Endothelial cell of umbilical vein (primary cell): Measurements from ENCODE around the gene MSL1. TPM values are rescaled to one million over a fixed set of nuclear protein-coding genes. Genes with fewer than 3 reads are reported as not detected.

ENCODE experiments used
- BruUV-seq: library from RNA; stranded (reverse); fragments of 400-500 nt; replicated peaks from 2 replicates; lab custom pipeline; 2021; lab: Mats Ljungman, UMichigan
- CTCF ChIA-PET: fragments of 300-600, 350-600 bp; sonication (Branson Sonifier 250); formaldehyde crosslinking; loops from one replicate; lab custom pipeline; 2021; ENCODE audit warnings: antibody characterized with exemption, inconsistent platforms; lab: Charles Lee
- POLR2A ChIA-PET: fragments of 300-600, 350-600 bp; sonication (Branson Sonifier 250); formaldehyde crosslinking; loops from one replicate; lab custom pipeline; 2021; ENCODE audit warnings: antibody characterized with exemption, inconsistent platforms; lab: Charles Lee
- DNase-seq: peaks from one replicate; pipeline ENCODE4 v3.0.0-alpha.2; 2011; ENCODE audit warnings: low read depth, low spot score
- FAIRE-seq: peaks from 2 replicates; lab custom pipeline; 2011; peaks lifted over from hg19 to GRCh38; lab: Jason Lieb, UNC
- H2AFZ ChIP-seq: 2 replicates; pipeline ENCODE4 v1.6.0; 2012; ENCODE audit warnings: low read depth, low read length, control low read depth, inconsistent platforms
- H3K27ac ChIP-seq: 2 replicates; pipeline ENCODE4 v1.5.1; 2011; ENCODE audit warnings: low read depth, mild to moderate bottlenecking, control low read depth, low read length, moderate library complexity; ENCODE audit not compliant: insufficient read depth
- H3K27me3 ChIP-seq, 2 experiments: 2 replicates each; pipeline versions ENCODE4 v1.6.0 to v1.6.1; 2011; ENCODE audit warnings: low read length in 2 of 2, mixed read lengths in 1 of 2; ENCODE audit not compliant: control insufficient read depth in 2 of 2, insufficient read depth in 2 of 2
- H3K36me3 ChIP-seq, 2 experiments: 2 replicates in 1 of 2; 3 replicates in 1 of 2; pipeline ENCODE4 v1.5.1; 2011; ENCODE audit warnings: low read length in 2 of 2, mild to moderate bottlenecking in 1 of 2, moderate library complexity in 1 of 2; ENCODE audit not compliant: control insufficient read depth in 2 of 2, insufficient read depth in 2 of 2; ENCODE audit errors: extremely low read depth in 1 of 2
- H3K4me1 ChIP-seq: 3 replicates; pipeline ENCODE4 v1.5.1; 2011; ENCODE audit warnings: mild to moderate bottlenecking, low read length; ENCODE audit not compliant: control insufficient read depth, insufficient read depth; ENCODE audit errors: extremely low read depth
- H3K4me2 ChIP-seq: 2 replicates; pipeline ENCODE4 v1.6.1; 2011; ENCODE audit warnings: low read length, control low read depth, mixed read lengths; ENCODE audit not compliant: insufficient read depth
- H3K4me3 ChIP-seq, 3 experiments: fragments of 200-600 bp in 1 of 3; sonication (generic), shearing (Covaris generic) in 1 of 3; replicated peaks in 1 of 3; 2 replicates each; pipeline ENCODE4 v1.5.1; 2011 to 2016; ENCODE audit warnings: control low read depth in 3 of 3, low read length in 3 of 3, mild to moderate bottlenecking in 2 of 3, inconsistent platforms in 1 of 3, low read depth in 1 of 3, moderate library complexity in 1 of 3; ENCODE audit not compliant: insufficient read depth in 1 of 3
- H3K79me2 ChIP-seq: 2 replicates; pipeline ENCODE4 v1.6.0; 2012; ENCODE audit warnings: low read length, inconsistent platforms; ENCODE audit not compliant: control insufficient read depth, insufficient read depth
- H3K9ac ChIP-seq: replicated peaks from 2 replicates; pipeline ENCODE3; 2011; ENCODE audit warnings: low read length, control low read depth; ENCODE audit not compliant: insufficient read depth; ENCODE audit errors: extremely low read depth
- H3K9me1 ChIP-seq: replicated peaks from 3 replicates; pipeline ENCODE4 v1.6.0; 2011; ENCODE audit warnings: mild to moderate bottlenecking, low read length; ENCODE audit not compliant: control insufficient read depth, insufficient read depth; ENCODE audit errors: extremely low read depth
- H3K9me3 ChIP-seq: replicated peaks from 2 replicates; pipeline ENCODE4 v1.5.1; 2012; ENCODE audit warnings: low read length, inconsistent platforms; ENCODE audit not compliant: control insufficient read depth, insufficient read depth
- H4K20me1 ChIP-seq: replicated peaks from 2 replicates; pipeline ENCODE3; 2011; ENCODE audit warnings: mild to moderate bottlenecking, low read length; ENCODE audit not compliant: control insufficient read depth, insufficient read depth; ENCODE audit errors: extremely low read depth
- GATA2 ChIP-seq: IDR thresholded peaks from 2 replicates; pipeline ENCODE4 v1.7.0; 2011; ENCODE audit warnings: low read depth, mild to moderate bottlenecking, moderate library complexity, mixed read lengths, low read length; ENCODE audit not compliant: insufficient read length, insufficient read depth
- dilution Hi-C: fragments of 300-500 bp; cut with MboI; formaldehyde crosslinking; loops from one replicate; pipeline ENCODE4 v1.15.0; 2019; ENCODE audit warnings: low sequenced_read_pairs; ENCODE audit not compliant: extremely low pct_ligation_motif_present
- intact Hi-C: fragments of 100-400 bp; cut with micrococcal nuclease; formaldehyde crosslinking; loops from one replicate; pipeline ENCODE4 v1.10.0; 2022
- polyA plus RNA-seq, 4 experiments: library from polyadenylated mRNA; depleted of rRNA in 3 of 4; stranded (reverse) in 3 of 4; unstranded in 1 of 4; fragments of >200 nt; gene quantifications; 2 replicates each; pipeline versions ENCODE4 v1.2.1 to v1.2.3, GENCODE V29; 2011 to 2012; ENCODE audit warnings: missing spikeins in 1 of 4
- total RNA-seq: library from RNA; stranded (reverse); gene quantifications from 2 replicates; pipeline ENCODE4 v1.2.3, GENCODE V29; 2021
- TF ChIP-seq, protein P1 (sequence below), 2 donors: IDR thresholded peaks; 1 replicate in 1 of 2; 2 replicates in 1 of 2; pipeline ENCODE4 v1.5.1; 2011; ENCODE audit warnings: low read length in 2 of 2, mild to moderate bottlenecking in 2 of 2, moderate library complexity in 2 of 2, control low read depth in 1 of 2, inconsistent platforms in 1 of 2, low read depth in 1 of 2; ENCODE audit not compliant: insufficient read depth in 1 of 2; ENCODE audit errors: extremely low read depth in 1 of 2

MSL1 gene
- total and polyA plus RNA-seq, 2 donors (not counting 3 experiments of a cell fraction or from before 2014, with no cell fraction given): 30.9 to 95.0 TPM

DNA sequence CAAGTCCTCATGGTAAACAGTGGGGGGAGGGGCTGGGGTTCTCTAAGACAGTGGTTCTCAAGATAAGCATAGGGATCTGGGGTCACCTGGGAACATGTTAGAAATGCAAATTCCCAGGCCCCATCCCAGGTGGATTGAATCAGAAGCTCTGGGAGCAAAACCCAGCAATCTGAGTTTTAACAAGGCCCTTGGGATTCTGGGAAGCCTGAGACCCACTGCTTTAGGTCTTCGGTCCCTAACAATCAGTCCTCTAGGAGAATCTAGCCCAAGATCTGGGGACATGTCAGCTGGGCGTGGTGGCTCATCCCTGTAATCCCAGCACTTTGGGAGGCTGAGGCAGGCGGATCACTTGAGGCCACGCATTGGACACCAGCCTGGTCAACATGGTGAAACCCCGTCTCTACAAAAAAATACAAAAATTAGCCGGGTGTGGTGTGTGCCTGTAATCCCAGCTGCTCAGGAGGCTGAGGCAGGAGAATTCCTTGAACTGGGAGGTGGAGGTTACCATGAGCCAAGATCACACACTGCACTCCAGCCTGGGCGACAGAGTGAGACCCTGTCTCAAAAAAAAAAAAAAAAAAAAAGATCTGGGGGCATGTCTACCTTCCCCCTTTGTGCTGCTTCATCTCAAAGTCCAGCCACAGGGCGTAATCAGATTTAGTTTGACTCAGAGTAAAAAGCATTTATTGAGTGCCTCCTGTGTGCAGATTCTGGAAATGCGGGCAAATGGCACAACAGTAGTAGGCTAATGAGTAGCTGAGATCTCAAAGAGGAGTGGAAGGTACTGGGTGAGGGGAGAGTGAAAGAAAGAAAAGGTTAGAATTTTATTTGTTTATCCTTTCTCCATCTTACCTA, 12.6 kb upstream of the MSL1 start:
- Histone ChIP-seq H2AFZ (no peak overlapping the region), H3K9me1 (no peaks in the 10 kb centered on the region), H3K4me2 (no peak overlapping the region), H3K79me2 (no peaks in the 10 kb centered on the region), H4K20me1 (no peaks in the 10 kb centered on the region), H3K27me3 (no peaks in the 10 kb centered on the region), H3K4me3 (no peak overlapping the region), H3K4me1 (peaks cover 62% of the 10 kb centered on the region), H3K9me3 (no peaks in the 10 kb centered on the region), H3K9ac (peak overlapping the region; percentile 75), H3K27ac (peak overlapping the region; percentile 88), H3K36me3 (no peaks in the 10 kb centered on the region)
- intact Hi-C loops: loop anchor here (1.0 kb wide), 1 partner anchor 9 kb away; the partner anchor contains the start of gene NR1D1
- FAIRE-seq: peak; percentile 59
- dilution Hi-C loops: no loop called here
- CTCF ChIA-PET: interaction anchor here (0.7 to 5.8 kb wide), 6 partner anchors 10 to 363 kb away, joined by 4 to 138 read pairs (median 42); partner anchors contain the start of genes CSF3, MSL1, NR1D1 and THRA
- POLR2A ChIA-PET: interaction anchor here (0.8 kb wide), 1 partner anchor 8 kb away, joined by 11 read pairs; no protein-coding TSS in a partner anchor
- TF ChIP-seq GATA2: no peak
- TF ChIP-seq, protein P1, sequence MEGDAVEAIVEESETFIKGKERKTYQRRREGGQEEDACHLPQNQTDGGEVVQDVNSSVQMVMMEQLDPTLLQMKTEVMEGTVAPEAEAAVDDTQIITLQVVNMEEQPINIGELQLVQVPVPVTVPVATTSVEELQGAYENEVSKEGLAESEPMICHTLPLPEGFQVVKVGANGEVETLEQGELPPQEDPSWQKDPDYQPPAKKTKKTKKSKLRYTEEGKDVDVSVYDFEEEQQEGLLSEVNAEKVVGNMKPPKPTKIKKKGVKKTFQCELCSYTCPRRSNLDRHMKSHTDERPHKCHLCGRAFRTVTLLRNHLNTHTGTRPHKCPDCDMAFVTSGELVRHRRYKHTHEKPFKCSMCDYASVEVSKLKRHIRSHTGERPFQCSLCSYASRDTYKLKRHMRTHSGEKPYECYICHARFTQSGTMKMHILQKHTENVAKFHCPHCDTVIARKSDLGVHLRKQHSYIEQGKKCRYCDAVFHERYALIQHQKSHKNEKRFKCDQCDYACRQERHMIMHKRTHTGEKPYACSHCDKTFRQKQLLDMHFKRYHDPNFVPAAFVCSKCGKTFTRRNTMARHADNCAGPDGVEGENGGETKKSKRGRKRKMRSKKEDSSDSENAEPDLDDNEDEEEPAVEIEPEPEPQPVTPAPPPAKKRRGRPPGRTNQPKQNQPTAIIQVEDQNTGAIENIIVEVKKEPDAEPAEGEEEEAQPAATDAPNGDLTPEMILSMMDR (IDR thresholded peaks at IDR 0.05; ENCODE audit: extremely low read depth in 1 of 2, insufficient read depth in 1 of 2, low read depth in 1 of 2, low read length in 2 of 2): peak; percentile 12 to 22
- DNase-seq: peak; percentile 59
- BruUV-seq: no TSS peak
